Adipose tissue (tissue), 3 donors: ENCODE results near the gene ZCCHC17. TPM values are rescaled to one million over a fixed set of nuclear protein-coding genes. Genes with fewer than 3 reads are reported as not detected.
"Not testable (repeated sequence)": the region's sequence is repeated elsewhere in the genome, so short reads cannot be mapped to it uniquely, and the experiment has no call there.

Experiments
- H3K27ac ChIP-seq: one replicate; pipeline ENCODE4 v1.5.1; 2013; ENCODE audit warnings: low read depth, low read length
- WGBS, 3 donors: extraction: QIAGEN DNeasy Blood & Tissue Kit; methylation state at CpG; one replicate each; pipeline ENCODE4 v1.1.7; 2013; 5-methylcytosine and 5-hydroxymethylcytosine counted together
- polyA plus RNA-seq, 3 donors: library from polyadenylated mRNA; stranded (reverse); fragments of 200-250 nt; gene quantifications; one replicate each; pipeline ENCODE4 v1.2.3, GENCODE V29; 2013
- donor health status: healthy with polysubstance abuse.
- donor health status: Bipolar disorder and iron deficiency.
- donor health status: healthy.

ZCCHC17 gene, protein sequence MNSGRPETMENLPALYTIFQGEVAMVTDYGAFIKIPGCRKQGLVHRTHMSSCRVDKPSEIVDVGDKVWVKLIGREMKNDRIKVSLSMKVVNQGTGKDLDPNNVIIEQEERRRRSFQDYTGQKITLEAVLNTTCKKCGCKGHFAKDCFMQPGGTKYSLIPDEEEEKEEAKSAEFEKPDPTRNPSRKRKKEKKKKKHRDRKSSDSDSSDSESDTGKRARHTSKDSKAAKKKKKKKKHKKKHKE
- 10 to 100 TPM; 14.5 to 32.2 (median 27.0) TPM for polyA plus RNA-seq

DNA sequence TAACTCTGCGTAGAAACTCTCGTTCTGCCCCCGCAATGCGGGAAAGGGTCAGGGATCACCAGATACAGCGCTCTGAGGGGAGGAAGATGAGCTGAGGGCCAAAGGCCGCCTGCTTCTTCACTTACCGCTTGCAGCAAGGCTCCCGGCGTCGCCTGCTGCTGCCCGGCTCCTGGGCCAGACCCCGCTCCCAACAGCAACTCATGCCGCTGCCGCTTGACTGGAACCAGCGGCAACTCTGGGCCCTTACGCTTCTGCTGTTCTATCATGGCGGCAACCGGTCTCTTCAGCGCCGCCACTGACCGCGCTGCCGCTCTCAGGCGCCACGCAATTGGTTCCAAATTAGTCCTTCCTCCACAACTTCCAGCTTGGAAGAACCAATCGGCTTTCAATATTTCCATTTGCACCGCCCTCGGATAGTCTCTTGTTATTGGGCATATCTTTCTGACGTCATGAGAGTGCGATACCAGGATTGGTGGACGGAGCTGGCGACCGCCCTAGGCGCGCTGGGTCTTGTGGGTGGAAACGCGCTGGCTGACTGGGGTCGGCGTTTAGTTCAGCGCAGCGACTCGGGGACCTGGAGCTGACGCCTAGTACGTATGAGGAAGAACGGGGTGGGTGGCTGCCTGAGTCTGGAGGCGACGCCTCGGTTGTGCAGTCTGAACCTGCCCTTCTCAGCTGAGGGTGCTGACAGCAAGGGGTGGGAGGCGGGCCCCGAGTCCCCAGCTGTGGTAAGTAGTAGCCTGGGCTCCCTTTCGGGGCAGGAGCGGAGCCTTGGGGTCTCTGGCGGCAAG is at the start of gene ZCCHC17, which contains the start of gene SNRNP40:
ZCCHC17 (plus strand) TSS at position 547 of the 791 bp plus-strand sequence. CDS start 13,067 bp downstream, outside the sequence.
SNRNP40 (minus strand) TSS at position 303 of the 791 bp plus-strand sequence; CDS start at position 266, 37 bp downstream.
- H3K27ac ChIP-seq, result peak within 1 kb of the TSS; percentile 62
- 0 to 1% (median 0%) methylated on average over 53 of the region's 53 CpGs for WGBS, 3 donors

DNA sequence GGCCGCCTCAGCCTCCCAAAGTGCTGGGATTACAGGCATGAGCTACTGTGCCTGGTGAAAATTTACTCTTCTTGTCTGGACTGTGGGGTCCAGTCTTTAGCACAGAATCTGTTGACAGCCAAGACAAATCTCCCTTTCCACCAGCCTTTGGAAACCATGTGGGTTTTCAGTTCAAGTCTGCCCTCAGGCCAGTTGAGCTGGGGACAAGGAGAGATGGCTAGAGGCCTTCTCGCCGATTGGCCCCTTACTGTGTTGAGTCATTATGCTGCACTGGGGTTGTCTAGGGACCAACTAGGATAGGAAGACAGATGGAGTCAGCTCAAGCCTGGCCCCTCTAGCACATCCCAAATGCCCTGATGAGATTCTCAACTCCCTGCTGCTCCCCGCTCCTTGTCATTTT is 48.6 kb upstream of the ZCCHC17 start:
- no peak overlapping the region for H3K27ac ChIP-seq
- WGBS, 3 donors, result 94 to 97% (median 95%) methylated on average over 4 of the region's 4 CpGs

DNA sequence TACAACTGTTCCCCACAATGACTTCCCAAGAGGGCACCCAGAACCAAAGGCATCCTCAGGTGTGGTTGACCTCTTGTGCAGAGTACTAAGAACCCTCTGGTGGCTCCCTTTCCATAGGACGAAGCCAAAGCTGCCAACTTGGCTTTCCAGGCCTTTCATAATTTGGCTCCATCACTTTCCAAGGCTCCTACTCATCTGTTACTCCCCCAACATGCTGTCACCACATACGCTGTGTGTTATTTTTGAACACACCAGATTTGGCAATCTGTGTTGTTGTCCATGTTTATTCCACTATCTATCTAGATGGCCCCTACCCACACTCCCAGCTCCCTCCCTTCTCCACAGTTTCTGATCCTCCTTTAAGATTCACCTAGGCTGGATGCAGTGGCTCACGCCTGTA is 47.0 kb upstream of the ZCCHC17 start:
- H3K27ac ChIP-seq, result no peak overlapping the region
- 85 to 91% (median 86%) methylated on average over 3 of the region's 3 CpGs for WGBS, 3 donors

DNA sequence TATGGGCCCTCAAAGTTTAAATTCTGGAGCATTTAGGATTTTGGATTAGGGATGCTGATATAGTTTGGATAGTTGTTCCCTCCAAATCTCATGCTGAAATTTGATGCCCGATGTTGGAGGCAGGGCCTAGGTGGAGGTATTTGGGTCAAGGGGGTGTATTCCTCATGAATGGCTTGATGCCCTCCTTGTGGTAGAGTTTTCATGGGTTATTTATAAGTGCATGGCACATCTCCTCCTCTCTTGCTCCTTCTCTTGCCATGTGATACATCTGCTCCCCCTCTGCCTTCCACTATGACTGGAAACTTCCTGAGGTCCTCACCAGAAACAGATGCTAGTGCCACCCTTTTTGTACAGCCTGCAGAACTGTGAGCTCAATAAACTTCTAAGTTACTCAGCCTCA is 39.6 kb upstream of the ZCCHC17 start:
- 71 to 96% (median 92%) methylated on average over 1 of the region's 1 CpG for WGBS, 3 donors
- H3K27ac ChIP-seq, result no peak overlapping the region

DNA sequence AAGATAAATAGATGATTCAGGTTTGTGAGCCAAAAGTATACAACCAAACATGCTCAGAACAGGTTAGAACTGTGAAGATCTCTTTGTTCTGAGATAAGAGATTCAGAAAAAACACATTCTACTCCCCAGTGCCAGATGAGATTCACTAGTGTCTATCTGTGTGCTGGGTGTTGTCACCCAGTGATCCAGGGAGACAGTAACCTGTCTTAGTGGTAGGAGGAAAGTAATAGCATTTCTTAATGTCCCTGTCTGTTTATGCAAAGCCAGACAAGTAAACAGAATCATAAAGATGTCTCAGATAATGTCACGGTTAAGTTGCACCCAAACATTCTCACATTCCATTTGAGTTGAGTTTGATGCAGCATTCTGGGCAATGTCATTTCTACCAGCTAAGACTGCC is 38.3 kb upstream of the ZCCHC17 start:
- WGBS, 3 donors, result 86 to 94% (median 90%) methylated on average over 1 of the region's 1 CpG
- H3K27ac ChIP-seq, result no peak overlapping the region

DNA sequence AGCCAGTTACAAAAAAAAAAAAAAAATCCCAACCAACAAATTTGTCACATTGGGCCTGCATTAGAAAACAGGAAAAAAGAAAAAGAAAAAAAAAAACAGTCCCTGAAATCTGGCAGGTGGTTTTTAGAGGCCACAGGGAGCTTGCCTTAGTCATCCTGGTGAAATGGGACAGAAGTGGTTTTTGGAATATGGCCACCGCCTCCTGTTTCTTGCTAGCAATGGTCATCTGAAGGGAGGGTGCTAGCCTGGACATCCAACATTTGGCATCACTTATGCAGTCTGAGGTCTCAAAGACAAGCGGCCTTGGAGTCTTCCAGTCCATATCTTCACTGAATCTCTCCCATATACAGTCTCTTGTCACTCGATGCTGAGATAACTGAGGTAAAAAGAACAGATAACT is 37.1 kb upstream of the ZCCHC17 start:
- WGBS, 3 donors, result 92 to 96% (median 96%) methylated on average over 3 of the region's 3 CpGs
- H3K27ac ChIP-seq, result no peak overlapping the region

DNA sequence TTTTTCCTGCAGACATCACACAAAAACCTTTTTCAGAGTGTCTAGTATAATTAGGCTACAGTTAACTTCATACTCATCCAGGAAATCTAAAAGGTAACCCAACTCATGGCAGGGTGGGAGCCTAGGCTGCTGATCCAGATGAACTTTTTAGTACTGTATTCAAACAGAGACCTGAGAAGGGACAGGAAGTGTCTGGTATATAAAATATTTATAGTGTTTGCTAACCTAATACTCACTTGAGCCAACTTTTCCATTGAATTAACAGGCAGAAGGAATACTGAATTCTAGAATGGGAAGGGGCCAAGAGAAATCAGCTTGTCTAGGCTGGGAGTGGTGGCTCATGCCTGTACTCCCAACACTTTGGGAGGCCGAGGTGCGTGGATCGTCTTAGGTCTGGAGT is 34.9 kb upstream of the ZCCHC17 start:
- WGBS, 3 donors, result 96 to 98% (median 98%) methylated on average over 3 of the region's 3 CpGs
- H3K27ac ChIP-seq, result no peak overlapping the region

DNA sequence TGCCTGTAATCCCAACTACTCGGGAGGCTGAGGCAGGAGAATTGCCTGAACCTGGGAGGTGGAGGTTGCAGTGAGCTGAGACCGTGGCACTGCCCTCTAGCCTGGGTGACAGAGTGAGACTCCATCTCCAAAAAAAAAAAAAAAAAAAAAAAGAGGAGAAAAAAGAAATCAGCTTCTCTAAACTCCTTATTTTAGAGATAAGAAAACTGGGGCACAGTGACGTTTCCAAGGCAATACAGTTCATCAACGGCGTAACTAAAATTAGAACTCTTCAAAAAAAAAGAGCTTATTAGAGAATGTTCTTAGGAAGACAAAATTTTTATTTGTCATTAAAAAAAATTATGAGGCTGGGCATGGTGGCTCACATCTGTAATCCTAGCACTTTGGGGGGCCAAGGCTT is 34.4 kb upstream of the ZCCHC17 start:
- not testable (repeated sequence) for H3K27ac ChIP-seq
- WGBS, 3 donors, result 93 to 96% (median 95%) methylated on average over 5 of the region's 5 CpGs

DNA sequence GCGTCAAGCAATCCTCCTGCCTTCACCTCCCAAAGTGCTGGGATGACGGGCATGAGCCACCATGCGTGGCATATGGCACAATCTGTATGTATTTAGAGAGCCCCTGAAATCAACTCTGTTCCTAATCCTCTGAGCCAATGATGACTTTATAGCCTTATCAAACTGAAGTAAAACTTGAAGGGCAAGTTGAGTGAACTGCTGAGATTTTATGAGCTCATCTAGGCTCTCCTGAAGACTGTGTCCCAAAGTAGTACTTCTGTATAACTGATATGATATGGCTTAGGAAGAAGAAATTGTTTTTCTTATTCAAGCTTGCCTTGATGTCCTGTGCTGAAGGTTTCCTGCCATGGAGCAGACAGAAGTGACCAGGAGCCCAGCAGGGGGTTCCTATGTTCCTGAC is 33.4 kb upstream of the ZCCHC17 start:
- no peak overlapping the region for H3K27ac ChIP-seq
- WGBS, 3 donors, result 92 to 100% (median 97%) methylated on average over 3 of the region's 3 CpGs

DNA sequence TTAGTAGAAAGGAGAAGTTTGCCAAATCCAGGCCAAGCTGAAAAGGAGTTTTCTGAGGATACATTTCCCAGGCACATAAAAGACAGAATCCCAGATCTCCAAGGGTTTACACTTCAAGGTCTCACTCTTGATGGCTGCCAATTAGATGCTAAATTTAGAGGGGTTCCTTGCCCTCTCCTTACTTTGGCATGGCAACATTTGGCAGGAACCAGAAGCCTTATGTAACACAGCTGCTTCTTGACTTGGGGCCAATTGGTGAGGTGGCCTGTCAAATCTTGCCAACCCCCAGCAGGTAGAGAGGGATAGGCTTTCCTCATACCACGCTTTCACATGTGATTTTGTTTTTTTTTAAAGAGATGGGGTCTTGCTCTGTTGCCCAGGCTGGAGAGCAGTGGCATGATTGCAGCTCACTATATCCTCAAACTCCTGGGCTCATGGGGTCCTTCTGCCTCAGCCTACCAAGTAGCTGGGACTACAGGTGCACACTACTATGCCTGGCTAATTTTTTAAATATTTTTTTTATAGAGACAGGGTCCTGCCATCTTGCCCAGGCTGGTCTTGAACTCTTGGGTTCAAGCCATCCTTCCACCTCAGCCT is 31.9 kb upstream of the ZCCHC17 start:
- H3K27ac ChIP-seq, result no peak overlapping the region
- 28 to 97% (median 95%) methylated on average over 1 of the region's 1 CpG for WGBS, 3 donors

DNA sequence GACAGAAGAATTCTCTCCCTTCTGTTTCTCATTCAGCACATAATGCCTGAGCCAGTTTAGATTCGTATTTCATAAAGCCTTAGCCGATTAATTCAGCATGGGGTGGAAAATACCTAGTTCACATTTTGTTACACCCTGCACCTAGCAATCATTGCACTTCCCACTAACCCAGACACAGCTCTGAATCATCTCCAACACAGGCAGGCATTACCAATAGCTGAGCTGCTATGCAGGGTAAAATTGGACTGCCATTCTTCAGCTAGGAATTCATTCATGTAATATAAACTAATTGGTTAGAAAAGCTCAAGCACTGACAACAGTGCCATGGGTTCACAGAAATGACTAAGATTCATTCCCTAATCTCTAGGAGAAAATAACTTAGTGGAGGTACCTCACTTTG is 30.3 kb upstream of the ZCCHC17 start:
- H3K27ac ChIP-seq, result no peak overlapping the region
- WGBS, 3 donors, result 92 to 95% (median 95%) methylated on average over 2 of the region's 2 CpGs

DNA sequence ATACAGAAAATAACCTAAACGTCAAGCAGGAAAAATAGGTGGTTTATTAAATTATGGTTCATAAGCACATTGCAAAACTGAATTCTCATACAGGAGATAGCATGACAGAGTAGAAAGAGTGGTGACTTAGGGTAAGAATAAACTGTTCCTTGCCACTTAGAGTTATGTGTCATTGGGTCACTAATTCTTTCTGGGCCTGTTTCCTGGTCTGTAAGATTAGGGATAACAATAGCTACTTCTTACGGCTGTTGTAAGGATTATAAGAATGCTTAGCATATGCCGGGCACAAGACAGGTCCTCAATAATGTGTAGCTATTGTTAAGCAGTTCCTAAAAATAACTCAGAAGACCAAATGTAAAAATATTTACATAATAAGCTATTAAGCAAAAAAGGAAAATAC is 24.5 kb upstream of the ZCCHC17 start:
- no peak overlapping the region for H3K27ac ChIP-seq
- 79 to 84% (median 82%) methylated on average over 3 of the region's 3 CpGs for WGBS, 3 donors

DNA sequence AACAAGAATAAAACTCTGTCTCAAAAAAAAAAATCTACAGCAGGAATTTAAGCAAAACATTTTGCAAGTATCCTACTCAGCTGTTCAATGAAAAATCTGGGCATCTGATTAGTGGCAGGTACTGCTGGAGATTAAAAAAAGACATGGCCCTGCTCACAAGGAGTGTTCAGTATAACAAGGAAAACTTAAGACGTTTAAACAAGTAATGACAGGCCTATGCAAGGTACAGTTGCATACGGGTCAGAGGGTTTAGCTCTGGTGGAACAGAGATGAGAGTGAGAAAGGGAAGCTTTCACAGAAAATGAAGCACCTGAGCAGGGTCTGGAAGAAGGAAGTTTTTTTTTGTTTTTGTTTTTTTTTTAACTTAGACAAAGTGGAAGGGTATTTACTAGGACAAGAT is 23.2 kb upstream of the ZCCHC17 start:
- WGBS, 3 donors, result 79 to 85% (median 83%) methylated on average over 2 of the region's 2 CpGs
- no peak overlapping the region for H3K27ac ChIP-seq

DNA sequence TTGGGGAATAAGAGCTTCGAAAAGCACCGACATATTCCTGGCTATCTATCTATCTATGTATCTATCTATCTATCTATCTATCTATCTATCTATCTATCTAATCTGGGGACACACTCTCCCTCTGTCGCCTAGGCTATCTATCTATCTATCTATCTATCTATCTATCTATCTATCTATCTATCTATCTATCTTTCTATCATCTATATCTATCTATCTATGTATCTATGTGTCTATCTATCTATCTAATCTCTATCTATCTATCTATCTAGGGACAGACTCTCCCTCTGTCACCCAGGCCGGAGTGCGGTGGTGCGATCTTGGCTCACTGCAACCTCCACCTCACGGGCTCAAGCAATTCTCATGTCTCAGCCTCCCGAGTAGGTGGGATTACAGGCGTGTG is 14.4 kb upstream of the ZCCHC17 start:
- WGBS, 3 donors, result 93 to 97% (median 96%) methylated on average over 9 of the region's 9 CpGs
- not testable (repeated sequence) for H3K27ac ChIP-seq

DNA sequence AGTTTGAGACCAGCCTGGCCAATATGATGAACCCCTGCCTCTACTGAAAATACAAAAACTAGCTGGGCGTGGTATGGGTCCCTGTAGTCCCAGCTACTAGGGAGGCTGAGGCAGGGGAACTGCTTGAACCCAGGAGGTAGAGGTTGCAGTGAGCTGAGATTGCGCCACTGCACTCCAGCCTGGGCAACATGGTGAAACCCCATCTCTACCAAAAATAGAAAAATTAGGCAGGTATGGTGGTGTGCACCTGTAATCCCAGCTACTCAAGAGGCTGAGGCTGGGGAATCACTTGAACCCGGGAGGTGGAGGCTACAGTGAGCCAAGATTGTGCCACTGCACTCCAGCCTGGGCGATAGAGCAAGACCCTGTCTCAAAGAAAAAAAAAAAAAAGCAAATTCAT is 9.0 kb upstream of the ZCCHC17 start:
- not testable (repeated sequence) for H3K27ac ChIP-seq
- WGBS, 3 donors, result 97 to 100% (median 99%) methylated on average over 4 of the region's 4 CpGs

DNA sequence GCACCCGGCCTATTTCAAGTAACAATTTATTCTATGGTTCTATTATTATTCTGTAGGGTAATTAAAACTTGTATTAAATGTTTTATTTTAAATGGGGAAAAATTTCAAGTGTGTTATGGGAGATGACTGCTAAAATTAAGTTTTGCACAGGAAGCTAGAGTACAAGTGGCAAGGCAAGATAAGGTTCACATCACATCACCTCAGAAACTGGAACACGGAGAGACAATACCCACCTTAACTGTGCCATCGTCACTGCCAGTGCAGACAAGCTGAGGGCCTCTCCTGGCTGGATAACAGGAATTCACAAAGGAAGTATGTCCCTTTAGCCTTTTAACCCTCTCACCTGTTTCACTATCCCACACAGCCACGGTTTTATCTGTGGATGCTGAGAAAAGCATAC is 7.8 kb upstream of the ZCCHC17 start:
- WGBS, 3 donors, result 54 to 81% (median 63%) methylated on average over 4 of the region's 4 CpGs
- no peak overlapping the region for H3K27ac ChIP-seq

DNA sequence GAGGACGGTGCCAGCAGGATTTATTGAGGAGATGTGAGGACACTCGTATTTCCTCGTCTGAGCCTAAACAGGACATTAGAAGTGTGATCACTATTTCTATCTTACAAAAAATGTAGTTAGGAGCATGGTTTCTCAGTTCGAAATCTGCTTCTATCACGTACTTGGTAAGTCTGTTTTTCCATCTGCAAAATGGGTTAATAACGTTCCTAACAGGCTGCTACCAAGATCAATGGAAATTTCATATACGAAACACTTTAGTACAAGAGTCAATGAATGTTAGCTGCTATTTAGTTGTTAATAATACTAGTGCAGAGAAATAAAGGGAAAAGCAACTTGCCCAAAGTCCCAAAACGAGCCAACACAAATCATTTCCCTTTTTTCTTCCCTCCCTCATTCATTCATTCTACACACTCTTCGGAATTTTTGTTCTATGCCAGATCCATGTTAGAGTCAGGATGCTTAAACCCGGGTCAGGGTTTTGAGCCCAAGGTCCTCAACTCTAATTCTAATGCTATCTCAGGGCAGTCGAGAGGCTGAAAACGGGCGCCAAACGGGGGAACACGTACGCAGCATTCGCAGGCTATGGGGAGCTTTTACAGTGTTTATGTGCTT is 852 bp upstream of the ZCCHC17 start:
- WGBS, 3 donors, result 13 to 16% (median 14%) methylated on average over 17 of the region's 17 CpGs

DNA sequence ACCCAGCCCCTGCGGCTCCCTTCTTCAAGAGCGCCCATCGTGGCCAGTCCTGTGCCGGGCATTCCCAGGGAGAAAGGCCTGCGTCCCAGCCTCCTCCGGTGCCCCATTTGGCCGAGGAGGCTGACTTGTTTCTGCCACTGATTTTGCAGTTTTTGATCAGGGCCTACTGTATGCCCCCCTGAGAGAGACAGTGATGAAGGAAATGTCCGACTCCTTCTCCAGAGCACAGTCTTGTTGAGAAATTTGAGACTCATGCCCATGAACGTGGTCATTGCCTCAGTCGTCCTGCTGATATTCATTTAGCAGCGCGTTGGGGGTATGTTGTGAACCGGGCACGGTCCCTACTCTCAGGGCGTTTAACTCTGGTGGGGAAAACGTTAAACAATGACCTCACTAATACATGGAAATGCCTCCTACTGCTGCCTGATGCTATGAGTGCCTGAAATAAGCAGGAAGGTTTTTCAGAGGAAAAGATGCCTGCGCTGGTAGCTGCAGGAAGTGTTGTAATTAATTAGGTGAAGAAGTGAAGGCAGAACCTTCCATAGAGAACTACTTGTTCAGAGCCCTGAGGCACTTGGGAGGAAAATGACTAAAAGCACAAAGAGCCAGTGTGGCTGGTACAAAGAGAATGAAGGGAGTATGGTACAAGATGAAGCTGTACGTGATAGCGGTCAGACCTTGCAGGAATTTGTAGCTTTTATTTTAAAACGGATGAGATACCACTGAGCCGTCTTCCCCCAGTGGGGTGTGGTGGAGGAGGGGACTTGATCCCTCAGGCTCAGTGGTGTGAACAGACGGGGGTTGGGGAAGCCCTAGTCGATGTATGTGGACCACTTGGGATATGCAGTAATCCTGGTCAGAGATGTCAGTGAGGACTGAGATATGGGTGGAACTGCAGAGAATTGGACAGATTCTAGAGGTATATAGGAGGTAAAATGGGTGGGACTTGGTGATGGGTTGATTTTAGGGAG is 730 bp downstream of the ZCCHC17 start:
- peak overlapping the region; percentile 40 for H3K27ac ChIP-seq
- 3 to 4% (median 4%) methylated on average over 23 of the region's 23 CpGs for WGBS, 3 donors

More for the DNA sequence above, 852 bp upstream of the ZCCHC17 start:
- peak overlapping the region; percentile 62 for H3K27ac ChIP-seq
